ENCODE results near the gene YBX3. TPM values are rescaled to one million over a fixed set of nuclear protein-coding genes. Genes with fewer than 3 reads are reported as not detected.

The YBX3 gene
- total and polyA plus RNA-seq, 3 donors from 2014 or later = 493 to 1,385 (median 511) TPM

GRCh38 chr12:10697156-10697555 lies 26.0 kb downstream of the YBX3 start:
- no peak for DNase-seq

GRCh38 chr12:10690906-10691305 lies 32.2 kb downstream of the YBX3 start:
- Histone ChIP-seq H3K27ac (no peak overlapping the region), H3K36me3 (ENCODE audit: low read depth, missing control alignments) (no peaks in the 10 kb centered on the region), H3K4me3 (no peak overlapping the region), H3K9me3 (no peaks in the 10 kb centered on the region), H3K4me1 (no peaks in the 10 kb centered on the region), H3K27me3 (no peaks in the 10 kb centered on the region)
- no peak for DNase-seq
- intact Hi-C loops (cut with DNase I; ENCODE audit: low total_unique reads) = no loop called here
- TF ChIP-seq CTCF (IDR thresholded peaks at IDR 0.05) = no peak
- TF ChIP-seq POLR2A (IDR thresholded peaks at IDR 0.05) = no peak
- 91 to 97% methylated on average over 2 of the region's 2 CpGs for WGBS, 2 donors

More at GRCh38 chr12:10697156-10697555, 26.0 kb downstream of the YBX3 start:
- Histone ChIP-seq H3K9me3 (no peaks in the 10 kb centered on the region), H3K27ac (no peak overlapping the region), H3K4me1 (no peaks in the 10 kb centered on the region), H3K27me3 (no peaks in the 10 kb centered on the region), H3K4me3 (no peak overlapping the region), H3K36me3 (ENCODE audit: low read depth, missing control alignments) (no peaks in the 10 kb centered on the region)
- 89 to 91% methylated on average over 2 of the region's 2 CpGs for WGBS, 2 donors
- intact Hi-C loops (cut with DNase I; ENCODE audit: low total_unique reads) = no loop called here
- TF ChIP-seq CTCF (IDR thresholded peaks at IDR 0.05) (no peak), POLR2A (IDR thresholded peaks at IDR 0.05) (no peak)

- no peak for DNase-seq
- no peak overlapping the region for H3K27ac ChIP-seq
- 74 to 94% methylated on average over 2 of the region's 2 CpGs for WGBS, 2 donors
- no peaks in the 10 kb centered on the region for H3K4me1 ChIP-seq
- no peak overlapping the region for H3K4me3 ChIP-seq
- intact Hi-C loops (cut with DNase I; ENCODE audit: low total_unique reads) = no loop called here
- no peaks in the 10 kb centered on the region for H3K9me3 ChIP-seq
- TF ChIP-seq POLR2A (IDR thresholded peaks at IDR 0.05) (no peak), CTCF (IDR thresholded peaks at IDR 0.05) (no peak)
- no peaks in the 10 kb centered on the region for H3K36me3 ChIP-seq (ENCODE audit: low read depth, missing control alignments)
- no peaks in the 10 kb centered on the region for H3K27me3 ChIP-seq
These were observed 34.0 kb downstream of the YBX3 start for GRCh38 chr12:10689146-10689545.

- no peaks in the 10 kb centered on the region for H3K27me3 ChIP-seq
- DNase-seq = no peak
- WGBS, 2 donors = 96% methylated on average over 1 of the region's 1 CpG
- intact Hi-C loops (cut with DNase I; ENCODE audit: low total_unique reads) = no loop called here
- TF ChIP-seq CTCF (IDR thresholded peaks at IDR 0.05) (no peak), POLR2A (IDR thresholded peaks at IDR 0.05) (no peak)
- H3K27ac ChIP-seq = no peak overlapping the region
- H3K4me1 ChIP-seq = no peaks in the 10 kb centered on the region
- H3K9me3 ChIP-seq = no peaks in the 10 kb centered on the region
- H3K4me3 ChIP-seq = no peak overlapping the region
- H3K36me3 ChIP-seq (ENCODE audit: low read depth, missing control alignments) = no peaks in the 10 kb centered on the region
These were observed 35.1 kb downstream of the YBX3 start for GRCh38 chr12:10688042-10688441.

- DNase-seq = peak; percentile 78
- no peak within 1 kb of the TSS for H3K27ac ChIP-seq
These were observed 49.3 kb downstream of the YBX3 start, which contains the start of gene STYK1 for GRCh38 chr12:10673659-10674384. Gene STYK1, minus strand, starts transcription at chr12:10674052. Its CDS starts 39,434 bp downstream, at chr12:10634618.

More at GRCh38 chr12:10673659-10674384, 49.3 kb downstream of the YBX3 start, which contains the start of gene STYK1:
- TF ChIP-seq POLR2A (IDR thresholded peaks at IDR 0.05) (no peak), CTCF (IDR thresholded peaks at IDR 0.05) (peak; percentile 62 to 83 (median 77))
- Histone ChIP-seq H3K36me3 (ENCODE audit: low read depth, missing control alignments) (no peaks in the 10 kb centered on the region), H3K27me3 (no peaks in the 10 kb centered on the region), H3K4me3 (peak within 1 kb of the TSS; percentile 49 to 51), H3K4me1 (no peaks in the 10 kb centered on the region), H3K9me3 (no peaks in the 10 kb centered on the region)
- WGBS, 2 donors = 1 to 2% methylated on average over 22 to 35 of the region's 35 CpGs
- intact Hi-C loops (cut with DNase I; ENCODE audit: low total_unique reads) = no loop called here

All from testis (tissue), 3 donors.